IMR-90 (cell line): Measurements from ENCODE around the gene PDE6A. TPM values are rescaled to one million over a fixed set of nuclear protein-coding genes. Genes with fewer than 3 reads are reported as not detected.

Experiments used
- ATAC-seq: fragments of 200-7000 bp; cut with Tn5 transposase; 2 replicates; pipeline ENCODE4 v1.9.1; 2020; ENCODE audit warnings: low read depth, mild to moderate bottlenecking, moderate library complexity
- BruUV-seq: library from RNA; stranded (reverse); fragments of 400-500 nt; replicated peaks from 2 replicates; lab custom pipeline; 2021; lab: Mats Ljungman, UMichigan
- CTCF ChIA-PET: fragments of 300-600 bp; formaldehyde crosslinking; extraction: SDS; loops from one replicate; lab custom pipeline; 2021; ENCODE audit warnings: antibody characterized with exemption; lab: Yijun Ruan, JAX
- POLR2A ChIA-PET: fragments of 300-600 bp; sonication (Branson Sonifier 250); formaldehyde crosslinking; loops from one replicate; lab custom pipeline; 2022; ENCODE audit warnings: antibody characterized with exemption; ENCODE audit not compliant: unreplicated experiment; lab: Charles Lee
- DNase-seq: peaks from one replicate; pipeline ENCODE4 v3.0.0; 2013
- H2AFZ ChIP-seq: replicated peaks from 2 replicates; pipeline ENCODE3; 2013; ENCODE audit warnings: low read length, mild to moderate bottlenecking; ENCODE audit not compliant: poor library complexity
- H2AK5ac ChIP-seq: 2 replicates; pipeline ENCODE4 v1.6.1; 2013; ENCODE audit warnings: low read depth, low read length, inconsistent platforms
- H2AK9ac ChIP-seq: replicated peaks from 2 replicates; pipeline ENCODE3; 2013; ENCODE audit warnings: mild to moderate bottlenecking, low read depth, low read length, moderate library complexity; ENCODE audit not compliant: poor library complexity
- H2BK120ac ChIP-seq: 2 replicates; pipeline ENCODE4 v1.6.1; 2013; ENCODE audit warnings: low read depth, low read length, inconsistent platforms
- H2BK15ac ChIP-seq: 3 replicates; pipeline ENCODE4 v1.6.1; 2013; ENCODE audit warnings: low read depth, low read length, inconsistent platforms
- H2BK20ac ChIP-seq: 2 replicates; pipeline ENCODE4 v1.6.1; 2013; ENCODE audit warnings: low read depth, mild to moderate bottlenecking, inconsistent platforms, low read length, moderate library complexity
- H2BK5ac ChIP-seq: 2 replicates; pipeline ENCODE4 v1.6.1; 2013; ENCODE audit warnings: mild to moderate bottlenecking, low read depth, low read length, inconsistent platforms; ENCODE audit not compliant: poor library complexity, severe bottlenecking
- H3K14ac ChIP-seq: replicated peaks from 2 replicates; pipeline ENCODE4 v1.6.1; 2013; ENCODE audit warnings: low read depth, low read length, inconsistent platforms
- H3K18ac ChIP-seq: 2 replicates; pipeline ENCODE4 v1.6.1; 2013; ENCODE audit warnings: low read depth, low read length, control low read depth
- H3K23ac ChIP-seq: 2 replicates; pipeline ENCODE4 v1.6.1; 2013; ENCODE audit warnings: low read depth, low read length, inconsistent platforms
- H3K27ac ChIP-seq: 2 replicates; pipeline ENCODE4 v1.5.1; 2013; ENCODE audit warnings: mild to moderate bottlenecking, control low read depth, low read length; ENCODE audit not compliant: insufficient read depth
- H3K27me3 ChIP-seq: 2 replicates; pipeline ENCODE4 v1.6.1; 2013; ENCODE audit warnings: low read length; ENCODE audit not compliant: control insufficient read depth, insufficient read depth
- H3K36me3 ChIP-seq: 2 replicates; pipeline ENCODE4 v1.6.1; 2013; ENCODE audit warnings: low read length, mixed read lengths; ENCODE audit not compliant: control insufficient read depth, insufficient read depth
- H3K4ac ChIP-seq: 2 replicates; pipeline ENCODE4 v1.6.1; 2013; ENCODE audit warnings: low read depth, low read length, inconsistent platforms
- H3K4me1 ChIP-seq: 2 replicates; pipeline ENCODE4 v1.6.1; 2013; ENCODE audit warnings: low read length, mixed read lengths; ENCODE audit not compliant: control insufficient read depth, insufficient read depth
- H3K4me2 ChIP-seq: 2 replicates; pipeline ENCODE4 v1.6.1; 2013; ENCODE audit warnings: low read depth, mild to moderate bottlenecking, control low read depth, low read length, moderate library complexity
- H3K4me3 ChIP-seq: 2 replicates; pipeline ENCODE4 v1.5.1; 2013; ENCODE audit warnings: low read depth, mild to moderate bottlenecking, control low read depth, low read length, moderate library complexity; ENCODE audit not compliant: insufficient read depth
- H3K56ac ChIP-seq: 2 replicates; pipeline ENCODE4 v1.6.1; 2013; ENCODE audit warnings: low read length, inconsistent platforms; ENCODE audit not compliant: insufficient read depth; ENCODE audit errors: extremely low read depth
- H3K79me1 ChIP-seq, 2 experiments: 2 replicates each; pipeline ENCODE4 v1.6.1; 2013; ENCODE audit warnings: low read length in 2 of 2, inconsistent platforms in 1 of 2, low read depth in 1 of 2
- H3K9ac ChIP-seq: 2 replicates; pipeline ENCODE4 v1.6.1; 2013; ENCODE audit warnings: low read depth, low read length, control low read depth
- H3K9me1 ChIP-seq: 2 replicates; pipeline ENCODE4 v1.6.1; 2013; ENCODE audit warnings: low read length, inconsistent platforms; ENCODE audit not compliant: insufficient read depth
- H3K9me3 ChIP-seq: 2 replicates; pipeline ENCODE4 v1.6.1; 2013; ENCODE audit warnings: low read length; ENCODE audit not compliant: control insufficient read depth, insufficient read depth
- H4K20me1 ChIP-seq: 2 replicates; pipeline ENCODE4 v1.6.1; 2013; ENCODE audit warnings: low read length, inconsistent platforms; ENCODE audit not compliant: insufficient read depth
- H4K5ac ChIP-seq: 2 replicates; pipeline ENCODE4 v1.6.1; 2013; ENCODE audit warnings: mild to moderate bottlenecking, low read depth, low read length, control low read depth
- H4K8ac ChIP-seq, 2 experiments: 2 replicates each; pipeline ENCODE4 v1.6.1; 2013; ENCODE audit warnings: low read depth in 2 of 2, low read length in 2 of 2, control low read depth in 1 of 2, inconsistent platforms in 1 of 2
- H4K91ac ChIP-seq: 2 replicates; pipeline ENCODE4 v1.6.1; 2013; ENCODE audit warnings: low read depth, low read length, inconsistent platforms; ENCODE audit not compliant: insufficient read depth
- MAZ ChIP-seq: IDR thresholded peaks from 2 replicates; pipeline ENCODE4 v1.6.1; 2012; ENCODE audit warnings: low read depth, mild to moderate bottlenecking, low read length, improper control_type of control experiment, moderate library complexity, borderline replicate concordance
- MXI1 ChIP-seq: IDR thresholded peaks from 2 replicates; pipeline ENCODE4 v1.6.1; 2012; ENCODE audit warnings: low read depth, mild to moderate bottlenecking, low read length, moderate library complexity, borderline replicate concordance
- POLR2A ChIP-seq: IDR thresholded peaks from 2 replicates; pipeline ENCODE4 v1.6.1; 2012; ENCODE audit warnings: mild to moderate bottlenecking, low read depth, low read length
- WGBS, 2 experiments: methylation state at CpG; one replicate each; pipeline versions ENCODE4 v1.1.5 to v1.1.7; 2013; ENCODE audit warnings: missing lambda C conversion rate in 2 of 2; ENCODE audit not compliant: insufficient read length in 1 of 2; ENCODE audit errors: extremely low coverage in 2 of 2; 5-methylcytosine and 5-hydroxymethylcytosine counted together
- dilution Hi-C: fragments of 300-500 bp; cut with HindIII; formaldehyde crosslinking; loops from one replicate; pipeline ENCODE4 v1.14.3; 2018; ENCODE audit warnings: low sequenced_read_pairs; ENCODE audit not compliant: unreplicated experiment
- in situ Hi-C: fragments of 300-500 bp; cut with MboI; formaldehyde crosslinking; loops from 3 replicates; pipeline ENCODE4 v1.14.3; 2019; ENCODE audit warnings: low sequenced_read_pairs, inconsistent platforms, mixed read lengths
- intact Hi-C: fragments of 100-400 bp; cut with micrococcal nuclease; formaldehyde crosslinking; loops from 2 replicates; pipeline ENCODE4 v1.10.0; 2022
- polyA plus RNA-seq, 3 experiments: library from polyadenylated mRNA; depleted of rRNA; stranded (reverse); fragments of >200 nt; gene quantifications; 2 replicates each; pipeline ENCODE4 v1.2.3, GENCODE V29; 2012; ENCODE audit warnings: low replicate concordance in 1 of 3
- total RNA-seq: library from RNA; depleted of rRNA; stranded (reverse); fragments of >200 nt; gene quantifications from 2 replicates; pipeline ENCODE4 v1.2.3, GENCODE V29; 2012
- TF ChIP-seq, protein P1 (sequence below): fragments of 150-350 bp; IDR thresholded peaks from 2 replicates; pipeline ENCODE4 v1.6.1; 2016; ENCODE audit warnings: low read depth, mild to moderate bottlenecking, low read length, moderate library complexity, borderline replicate concordance

PDE6A gene
- total and polyA plus RNA-seq, 2 of the 4 experiments (the other 2 are of a cell fraction): not detected

DNA sequence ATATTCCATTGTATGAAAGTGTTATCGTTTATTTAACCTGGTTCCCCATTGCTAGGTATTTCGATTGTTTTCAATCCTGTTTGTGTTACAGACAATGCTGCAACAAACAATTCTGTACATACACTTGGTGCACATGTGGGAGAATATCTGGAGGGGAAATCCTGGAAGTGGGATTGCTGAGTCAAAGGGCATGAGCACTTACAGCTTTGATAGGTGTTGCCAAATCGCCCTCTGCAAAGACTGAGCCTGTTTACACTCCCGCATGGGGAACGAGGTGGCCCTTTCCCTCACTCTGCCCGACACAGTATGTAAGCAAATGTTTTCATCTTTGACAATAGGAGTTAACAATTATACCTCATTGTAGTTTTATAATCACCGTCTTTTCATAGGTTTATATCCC lies 66.2 kb downstream of the PDE6A start:
- H3K27ac ChIP-seq: no peak overlapping the region
- H3K4me1 ChIP-seq: no peaks in the 10 kb centered on the region
- H2AFZ ChIP-seq: no peak overlapping the region
- H2AK5ac ChIP-seq: no peak overlapping the region
- no peak overlapping the region for H4K5ac ChIP-seq
- H2BK20ac ChIP-seq: no peak overlapping the region
- H3K79me1 ChIP-seq: no peaks in the 10 kb centered on the region
- dilution Hi-C loops: no loop called here
- ChIA-PET CTCF (interaction anchor here (0.7 kb wide), 1 partner anchor 79 kb away, joined by 3 read pairs; no protein-coding TSS in a partner anchor), POLR2A (no interaction called here)
- in situ Hi-C loops: no loop called here
- peaks cover 29% of the 10 kb centered on the region for H3K27me3 ChIP-seq
- H3K56ac ChIP-seq: no peak overlapping the region
- H3K4ac ChIP-seq: no peak overlapping the region
- no peak overlapping the region for H3K9ac ChIP-seq
- TF ChIP-seq POLR2A (no peak), MAZ (no peak), MXI1 (no peak)
- TF ChIP-seq, protein P1, sequence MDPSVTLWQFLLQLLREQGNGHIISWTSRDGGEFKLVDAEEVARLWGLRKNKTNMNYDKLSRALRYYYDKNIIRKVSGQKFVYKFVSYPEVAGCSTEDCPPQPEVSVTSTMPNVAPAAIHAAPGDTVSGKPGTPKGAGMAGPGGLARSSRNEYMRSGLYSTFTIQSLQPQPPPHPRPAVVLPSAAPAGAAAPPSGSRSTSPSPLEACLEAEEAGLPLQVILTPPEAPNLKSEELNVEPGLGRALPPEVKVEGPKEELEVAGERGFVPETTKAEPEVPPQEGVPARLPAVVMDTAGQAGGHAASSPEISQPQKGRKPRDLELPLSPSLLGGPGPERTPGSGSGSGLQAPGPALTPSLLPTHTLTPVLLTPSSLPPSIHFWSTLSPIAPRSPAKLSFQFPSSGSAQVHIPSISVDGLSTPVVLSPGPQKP: no peak
- H4K8ac ChIP-seq: no peak overlapping the region
- no peak overlapping the region for H4K91ac ChIP-seq
- no peak overlapping the region; the same call in 1 of the 2 replicates for H3K23ac ChIP-seq
- no peaks in the 10 kb centered on the region for H3K36me3 ChIP-seq
- H2BK120ac ChIP-seq: no peak overlapping the region
- no peak overlapping the region for H3K18ac ChIP-seq
- no TSS peak for BruUV-seq
- H3K14ac ChIP-seq: no peak overlapping the region
- H2AK9ac ChIP-seq: no peak overlapping the region
- H2BK5ac ChIP-seq: no peak overlapping the region
- no peaks in the 10 kb centered on the region for H3K9me3 ChIP-seq
- no peak overlapping the region for H3K4me3 ChIP-seq
- no peaks in the 10 kb centered on the region for H3K9me1 ChIP-seq
- no peak for DNase-seq
- no peak overlapping the region for H2BK15ac ChIP-seq
- intact Hi-C loops: no loop called here
- WGBS, 2 experiments: no CpG with 5 or more reads among the region's 7 CpGs
- no peaks in the 10 kb centered on the region for H4K20me1 ChIP-seq
- no peak for ATAC-seq
- no peak overlapping the region for H3K4me2 ChIP-seq
